ENCODE data around the gene DENND1C.

DENND1C gene

DNA sequence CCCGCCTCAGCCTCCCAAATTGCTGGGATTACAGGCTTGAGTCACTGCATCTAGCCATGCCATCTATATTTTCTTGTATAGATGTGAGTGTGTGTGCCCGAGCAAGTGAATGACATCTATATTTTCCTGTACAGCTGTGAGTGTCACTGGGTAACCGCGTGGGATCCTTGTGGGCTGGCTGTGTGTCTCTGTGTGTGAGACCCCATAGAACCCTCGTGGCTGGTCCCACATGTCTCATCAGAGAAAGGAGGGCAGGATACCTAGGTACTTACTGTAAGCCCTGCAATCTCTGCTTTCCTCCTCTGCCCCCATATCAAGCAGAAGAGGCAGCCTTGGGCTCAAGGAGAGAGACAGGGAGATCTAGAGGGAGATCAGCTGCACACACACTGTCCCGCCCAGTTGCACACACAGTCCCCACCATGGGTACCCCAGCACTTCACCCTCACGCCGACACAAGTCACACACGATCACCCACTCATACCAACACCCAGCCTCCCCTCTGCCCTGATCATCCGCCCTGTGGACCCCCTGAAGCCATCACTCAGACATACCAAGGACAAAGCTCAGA, 655 bp downstream of the DENND1C start:
- no peak for DNase-seq (ENCODE audit: low spot score)

DNA sequence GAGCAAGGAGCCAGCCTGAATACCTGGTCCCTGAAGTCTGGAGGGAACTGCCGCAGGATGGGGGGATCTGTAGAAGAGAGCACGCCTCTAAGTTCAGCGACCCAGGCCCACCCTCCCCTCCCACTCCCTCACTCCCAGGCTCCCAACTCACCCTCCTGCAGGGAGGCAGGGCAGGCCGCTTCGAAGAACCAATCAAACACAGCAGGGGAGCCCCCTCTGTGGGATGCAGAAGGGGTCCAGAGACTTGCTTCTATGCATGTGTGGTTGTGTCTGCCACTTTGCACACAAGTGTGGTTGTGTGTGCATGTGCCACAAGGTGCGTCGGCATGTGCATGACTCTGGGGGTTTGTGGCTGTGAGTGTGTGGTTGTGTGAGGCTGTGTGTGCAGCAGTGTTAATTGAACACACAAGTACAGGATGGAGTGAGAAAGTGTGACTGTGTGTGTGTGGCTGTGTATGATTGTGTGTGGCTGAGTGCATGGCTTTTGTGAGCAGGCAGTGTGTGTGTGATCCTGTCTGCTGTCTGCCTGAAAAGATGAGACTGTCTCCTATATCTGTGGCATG, 1.7 kb downstream of the DENND1C start:
- no peak for DNase-seq (ENCODE audit: low spot score)

DNA sequence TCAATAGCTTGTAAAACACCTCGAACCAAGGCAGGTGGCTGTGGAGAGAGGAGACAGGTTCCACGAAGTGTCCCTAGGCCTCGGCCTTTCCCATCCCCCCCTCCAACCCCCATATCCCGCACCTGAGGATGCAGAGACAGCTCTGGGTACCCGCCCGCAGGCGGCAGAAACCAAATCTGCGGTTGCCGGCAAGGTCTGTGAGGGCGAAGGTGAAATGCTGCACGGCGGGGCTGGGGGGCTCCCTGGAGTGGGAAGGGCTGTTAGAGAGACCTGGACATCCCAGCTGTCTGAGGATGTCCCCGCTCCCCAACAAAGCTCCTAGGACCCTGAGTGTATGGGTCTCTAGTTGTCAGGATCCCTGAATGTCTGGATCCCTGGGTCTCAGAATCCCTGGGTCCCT, 2.8 kb downstream of the DENND1C start:
- no peak for DNase-seq (ENCODE audit: low spot score)

DNA sequence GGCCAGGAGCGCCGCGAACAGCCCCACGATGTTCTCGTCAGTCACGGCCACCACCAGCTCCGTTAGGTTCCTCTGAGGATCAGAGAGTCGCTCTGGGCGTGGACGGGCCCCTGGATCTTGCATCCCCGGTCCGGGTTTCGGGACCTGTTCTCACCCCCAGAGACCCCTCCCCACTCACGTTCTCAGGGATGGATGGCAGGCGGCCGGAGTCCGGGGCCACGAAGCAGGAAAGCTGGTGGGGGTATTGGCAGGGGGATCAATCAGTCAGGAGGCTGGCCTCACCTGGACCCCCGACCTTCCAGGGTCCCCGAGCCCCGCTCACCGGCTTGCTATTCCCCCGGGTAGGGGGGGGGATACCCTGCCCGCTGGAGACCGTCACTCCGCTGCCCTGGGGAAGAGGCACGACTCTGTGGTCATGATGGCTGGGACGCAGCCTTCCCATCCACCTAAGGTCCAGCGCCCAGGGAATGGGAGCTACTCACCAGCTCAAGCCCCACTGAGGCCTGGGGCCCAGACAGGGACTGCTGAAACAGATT, 4.6 kb downstream of the DENND1C start:
- no peak for DNase-seq (ENCODE audit: low spot score)

DNA sequence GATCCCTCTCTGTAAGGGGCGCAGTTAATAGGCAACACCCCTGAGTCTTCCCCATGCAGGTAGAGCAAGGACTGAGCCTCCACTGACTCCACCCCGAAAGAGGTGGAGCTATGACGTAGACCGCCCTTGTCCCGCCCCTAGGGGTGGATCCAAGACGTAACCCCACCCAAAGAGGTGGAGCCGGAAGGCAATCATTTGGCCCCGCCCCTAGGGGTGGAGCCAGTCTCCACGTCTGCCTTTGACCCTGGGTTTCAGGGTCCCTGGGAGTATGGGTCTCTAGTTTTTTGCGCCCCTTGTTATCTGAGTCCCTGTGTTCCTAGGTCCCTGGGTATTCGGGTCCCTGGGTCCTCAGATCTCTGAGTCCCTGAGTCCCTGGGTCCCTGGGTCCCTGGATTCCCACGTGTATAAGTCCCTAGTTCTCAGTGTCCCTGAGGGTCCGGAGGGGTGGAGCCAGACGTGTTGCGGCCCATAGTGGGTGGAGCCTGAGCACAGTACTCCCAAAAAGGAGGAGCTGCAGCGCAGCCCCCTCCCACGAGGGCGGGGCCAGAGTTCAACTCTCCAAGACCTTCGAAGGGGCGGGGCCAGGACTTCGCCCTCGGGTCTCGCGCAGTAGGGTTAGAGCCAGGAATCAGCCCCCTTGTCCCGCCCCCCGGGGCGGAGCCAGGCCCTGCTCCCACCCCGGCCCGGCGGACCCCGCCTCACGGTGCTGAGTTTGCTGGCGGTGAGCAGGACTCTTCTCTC, 5.3 kb downstream of the DENND1C start:
- DNase-seq (ENCODE audit: low spot score): peak; percentile 74

DNA sequence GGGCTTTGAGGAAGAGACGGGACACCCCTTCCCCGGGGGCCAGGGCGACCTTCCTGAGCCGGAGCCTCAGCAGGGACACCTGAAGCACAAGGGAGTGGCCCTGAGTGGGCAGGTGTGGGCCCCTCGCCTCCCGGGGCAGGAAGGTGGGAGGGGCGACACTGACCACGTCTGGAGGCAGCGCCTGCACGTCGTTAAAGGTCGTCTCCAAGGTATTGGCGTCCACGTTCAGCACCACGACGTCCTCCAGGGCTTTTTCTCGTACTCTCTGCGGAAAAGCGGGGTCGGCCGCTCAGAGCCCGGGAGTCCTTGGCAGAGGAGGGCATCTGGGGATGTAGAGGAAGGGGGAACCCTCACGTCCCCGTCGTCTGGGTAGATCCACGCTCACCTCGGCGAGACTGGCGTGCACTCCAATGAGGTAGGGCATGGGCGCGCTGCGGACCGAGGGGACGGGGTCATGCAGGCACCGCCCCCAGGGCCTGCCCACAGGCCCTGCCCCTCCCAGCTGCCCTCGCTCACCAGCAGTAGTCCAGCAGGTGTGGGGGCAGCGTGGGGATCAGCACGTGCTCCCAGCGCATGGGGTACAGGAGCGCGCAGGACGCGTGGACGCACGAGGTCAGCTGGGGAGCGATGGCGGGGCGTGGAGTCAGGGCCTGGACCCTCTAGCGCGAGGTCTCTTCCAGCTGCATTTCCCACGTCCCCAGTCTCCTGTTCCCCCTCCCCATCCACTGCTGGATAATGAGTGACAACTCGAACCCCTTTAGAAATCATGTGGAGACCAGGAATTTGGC, 6.1 kb downstream of the DENND1C start:
- no peak for DNase-seq (ENCODE audit: low spot score)

DNA sequence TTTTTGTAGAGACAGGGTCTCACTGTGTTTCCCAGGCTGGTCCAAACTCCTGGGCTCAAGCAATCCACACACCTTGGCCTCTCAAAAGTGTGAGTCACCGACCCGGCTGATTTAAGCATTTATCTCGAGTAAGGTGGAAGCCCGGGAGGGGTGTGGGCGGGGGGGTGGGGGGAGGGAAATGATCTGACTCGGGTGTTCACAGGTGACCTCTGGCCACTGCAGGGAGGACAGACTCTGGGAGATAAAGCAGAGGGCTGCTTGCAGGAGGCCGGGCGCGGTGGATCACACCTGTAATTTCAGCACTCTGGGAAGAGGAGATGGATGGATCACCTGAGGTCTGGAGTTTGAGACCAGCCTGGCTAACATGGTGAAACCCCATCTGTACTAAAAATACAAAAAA, 7.9 kb downstream of the DENND1C start:
- no peak for DNase-seq (ENCODE audit: low spot score)

DNA sequence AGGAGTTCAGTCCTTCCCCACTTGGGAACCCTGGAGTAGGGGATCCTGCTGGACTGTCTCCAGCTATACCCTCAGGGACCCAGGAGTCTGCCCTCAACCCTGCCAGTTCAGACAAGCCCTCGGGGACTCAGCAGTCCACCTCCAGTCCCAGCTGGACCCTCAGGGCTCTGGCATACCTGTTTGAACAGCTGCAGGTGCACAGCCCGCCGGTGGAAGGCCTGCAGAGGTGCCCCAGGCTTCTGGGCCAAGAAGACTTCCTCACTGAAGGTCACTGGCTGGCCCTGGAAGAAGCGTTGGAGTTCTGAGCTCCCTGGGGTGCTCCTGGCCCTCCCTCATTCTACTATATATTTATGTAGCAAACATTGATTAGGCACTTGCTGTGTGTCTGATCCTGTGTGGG, 8.9 kb downstream of the DENND1C start:
- DNase-seq (ENCODE audit: low spot score): no peak

DNA sequence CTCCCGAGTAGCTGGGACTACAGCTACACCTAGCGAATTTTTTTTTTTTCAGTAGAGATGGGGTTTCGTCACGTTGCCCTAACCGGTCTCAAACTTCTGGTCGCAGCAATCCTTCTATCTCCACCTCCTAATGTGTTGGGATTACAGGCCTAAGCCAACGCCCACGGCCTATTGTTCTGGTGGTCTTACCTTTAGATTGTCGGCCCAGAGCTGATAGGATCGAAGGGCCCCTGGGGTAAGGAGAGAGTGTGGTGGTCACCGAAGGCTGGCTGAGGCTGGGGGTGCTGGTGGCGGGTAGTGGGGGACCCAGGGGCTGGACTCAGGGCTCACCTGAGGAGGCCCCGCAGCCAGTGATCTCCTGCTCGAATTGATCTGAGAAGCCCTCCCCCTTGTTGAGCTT, 10.5 kb downstream of the DENND1C start:
- DNase-seq (ENCODE audit: low spot score): no peak

DNA sequence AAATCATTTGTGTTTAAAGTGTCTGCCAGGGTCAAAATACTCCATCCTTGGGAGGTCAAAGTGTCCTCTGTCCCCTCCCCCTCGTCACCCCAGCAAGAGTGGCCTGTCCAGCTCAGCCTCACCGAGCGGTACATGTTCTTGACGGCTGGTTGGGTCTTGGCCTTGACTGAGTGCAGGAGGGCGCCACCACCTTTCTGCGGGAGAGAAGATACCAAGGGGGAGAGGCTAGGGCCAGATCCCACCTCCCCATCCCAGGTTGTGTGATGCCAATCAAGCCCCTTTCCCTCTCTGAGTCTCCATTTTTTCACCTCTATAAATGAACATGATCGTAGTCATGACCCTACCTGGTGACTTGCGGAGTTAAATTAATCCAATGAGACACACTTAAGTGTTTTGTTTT, 11.4 kb downstream of the DENND1C start:
- no peak for DNase-seq (ENCODE audit: low spot score)

DNA sequence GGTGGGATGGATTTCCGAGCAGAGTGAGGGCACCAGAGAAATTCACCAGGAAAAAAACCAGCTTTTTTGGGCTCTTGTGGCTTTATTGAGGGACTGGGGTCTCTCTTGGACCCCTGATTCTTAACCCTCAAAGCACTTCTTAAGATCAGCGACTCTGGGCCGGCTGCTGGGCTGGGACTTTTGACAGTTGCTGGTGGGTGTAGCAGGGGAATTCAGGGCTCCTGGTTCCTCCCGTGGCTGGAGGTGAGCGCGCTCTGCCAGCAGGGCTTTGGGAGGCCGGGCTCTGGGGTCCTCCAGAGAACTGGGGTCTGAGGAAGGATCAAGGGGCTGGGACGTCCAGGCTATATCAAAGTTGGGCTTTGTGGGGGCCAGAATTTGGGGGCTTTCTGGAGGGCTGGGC, 14.2 kb downstream of the DENND1C start:
- no peak for DNase-seq (ENCODE audit: low spot score)

DNA sequence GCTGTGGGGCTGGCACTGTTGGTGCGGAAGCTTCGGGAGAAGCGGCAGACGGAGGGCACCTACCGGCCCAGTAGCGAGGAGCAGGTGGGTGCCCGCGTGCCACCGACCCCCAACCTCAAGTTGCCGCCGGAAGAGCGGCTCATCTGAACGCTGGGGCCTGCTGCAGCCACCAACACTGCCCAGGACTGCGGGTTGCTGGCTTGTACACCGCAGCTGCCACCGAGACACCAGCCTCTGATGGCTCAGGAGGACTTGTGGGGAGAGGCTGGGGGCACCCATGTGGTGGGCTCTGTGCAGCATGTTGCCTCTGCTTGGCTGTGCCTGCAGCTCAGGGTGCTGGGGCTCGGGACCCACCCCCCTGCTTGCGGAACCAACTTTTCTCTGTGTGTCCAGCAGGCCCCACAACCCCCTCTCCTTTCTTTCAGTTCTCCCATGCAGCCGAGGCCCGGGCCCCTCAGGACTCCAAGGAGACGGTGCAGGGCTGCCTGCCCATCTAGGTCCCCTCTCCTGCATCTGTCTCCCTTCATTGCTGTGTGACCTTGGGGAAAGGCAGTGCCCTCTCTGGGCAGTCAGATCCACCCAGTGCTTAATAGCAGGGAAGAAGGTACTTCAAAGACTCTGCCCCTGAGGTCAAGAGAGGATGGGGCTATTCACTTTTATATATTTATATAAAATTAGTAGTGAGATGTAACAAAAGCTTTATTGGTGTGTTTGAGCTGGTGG, 14.9 kb downstream of the DENND1C start:
- no peak for DNase-seq (ENCODE audit: low spot score)

DNA sequence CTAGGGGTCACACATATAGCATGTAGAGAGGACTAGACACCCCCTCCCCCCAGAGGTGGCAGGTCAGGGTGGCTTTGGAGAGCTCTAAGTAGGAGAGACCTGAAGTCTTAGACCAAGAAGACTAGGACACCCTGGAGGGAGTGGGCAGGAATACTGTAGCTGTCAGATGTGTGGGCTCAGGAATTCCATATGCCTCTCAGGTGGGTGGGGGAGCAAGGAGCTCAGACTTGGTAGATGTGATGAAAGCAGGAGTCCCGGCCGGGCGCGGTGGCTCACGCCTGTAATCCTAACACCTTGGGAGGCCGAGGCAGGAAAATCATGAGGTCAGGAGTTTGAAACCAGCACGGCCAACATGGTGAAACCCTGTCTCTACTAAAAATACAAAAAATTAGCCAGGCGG, 15.9 kb downstream of the DENND1C start:
- no peak for DNase-seq (ENCODE audit: low spot score)

DNA sequence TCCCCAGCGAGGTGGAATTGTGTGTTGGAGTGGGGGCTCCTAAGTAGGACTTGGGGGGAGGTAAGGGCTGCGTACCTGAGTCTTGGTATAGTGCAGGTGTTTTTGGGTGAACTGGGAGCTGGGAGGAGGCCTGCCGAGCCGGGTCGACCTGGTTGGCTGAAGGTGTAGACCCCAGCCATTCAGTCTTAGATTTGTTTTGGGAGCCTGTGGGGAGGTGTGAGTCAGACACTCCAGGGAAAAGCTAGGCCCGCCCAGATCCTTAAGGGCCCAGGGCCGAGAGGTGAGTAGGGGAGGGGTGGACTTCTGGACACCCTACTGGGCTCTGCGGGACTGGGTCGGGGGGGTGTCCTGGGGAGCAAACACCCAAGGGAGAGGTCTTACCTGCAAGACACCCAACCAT, 16.6 kb downstream of the DENND1C start:
- no peak for DNase-seq (ENCODE audit: low spot score)

DNA sequence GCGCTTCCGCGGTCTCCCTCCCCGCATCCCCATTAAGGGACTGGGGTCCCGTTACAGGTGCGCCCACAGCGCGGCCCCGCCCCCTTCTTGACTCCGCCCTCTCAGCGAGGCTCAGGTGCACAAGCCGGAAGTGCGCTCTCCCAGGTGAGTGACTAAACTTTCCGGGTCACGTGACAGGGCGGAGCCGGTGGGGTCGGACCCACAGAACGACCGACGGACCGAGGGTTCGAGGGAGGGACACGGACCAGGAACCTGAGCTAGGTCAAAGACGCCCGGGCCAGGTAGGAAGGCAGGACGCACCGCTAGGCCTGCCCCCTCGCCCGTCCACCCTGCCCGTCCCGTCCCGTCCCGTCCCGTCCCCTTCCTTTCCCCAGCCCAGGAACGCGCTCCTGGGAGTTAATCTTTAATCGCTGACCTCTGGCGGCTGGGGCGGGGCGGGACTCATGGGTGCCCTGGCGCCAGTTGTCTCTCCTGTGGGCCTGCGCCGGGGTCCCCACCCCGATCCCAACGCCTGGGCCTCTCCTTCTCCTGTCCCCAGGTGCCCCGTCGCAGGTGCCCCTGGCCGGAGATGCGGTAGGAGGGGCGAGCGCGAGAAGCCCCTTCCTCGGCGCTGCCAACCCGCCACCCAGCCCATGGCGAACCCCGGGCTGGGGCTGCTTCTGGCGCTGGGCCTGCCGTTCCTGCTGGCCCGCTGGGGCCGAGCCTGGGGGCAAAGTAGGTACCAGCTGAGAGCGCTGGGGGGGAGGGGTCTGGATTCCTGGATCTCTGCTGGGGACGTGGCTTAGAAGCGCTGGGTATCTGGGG, 17.3 kb downstream of the DENND1C start, which contains the start of gene CRB3:
Gene CRB3, plus strand, starts transcription at position 202 of the 804 bp plus-strand sequence. Its CDS starts 431 bp downstream, at position 633.
- DNase-seq (ENCODE audit: low spot score): no peak

DNA sequence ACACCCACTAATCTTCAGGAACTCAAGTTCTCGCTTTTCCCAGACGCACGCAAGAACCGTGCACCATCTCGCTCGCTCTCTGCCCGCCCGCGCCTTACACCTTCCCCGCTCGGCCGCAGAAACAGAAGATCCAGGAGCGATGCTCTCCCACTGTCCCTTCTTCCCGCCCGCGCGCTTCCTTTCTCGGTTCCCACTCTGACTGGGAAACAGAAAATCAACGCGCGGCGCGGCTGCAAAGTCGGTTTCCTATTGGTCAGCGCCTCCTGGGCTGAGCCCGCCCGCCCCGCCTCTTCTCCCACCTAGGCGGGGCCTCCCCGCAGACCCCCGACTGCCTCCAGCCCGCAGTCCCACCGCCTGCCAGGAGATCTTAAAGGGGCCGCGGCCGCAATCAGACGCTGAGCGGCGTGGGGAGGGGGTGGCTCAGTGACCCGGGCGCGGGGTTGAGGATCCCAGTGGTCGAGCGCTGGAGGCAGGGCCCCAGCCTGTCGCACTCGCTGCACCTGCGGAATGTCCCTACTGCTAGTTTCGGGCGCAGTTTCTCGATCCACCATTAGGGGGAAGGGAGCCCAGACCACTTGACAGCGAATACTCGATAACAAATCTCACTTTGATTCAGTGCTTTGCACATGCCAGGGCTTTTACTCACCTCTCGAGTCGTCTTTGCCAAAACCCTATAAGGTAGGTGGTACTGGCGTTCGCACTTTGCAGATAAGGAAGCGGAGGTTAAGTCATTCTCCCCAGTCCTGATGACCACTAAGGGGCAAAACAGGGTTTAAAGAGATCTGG, 21.3 kb downstream of the DENND1C start:
- DNase-seq (ENCODE audit: low spot score): peak; percentile 99

DNA sequence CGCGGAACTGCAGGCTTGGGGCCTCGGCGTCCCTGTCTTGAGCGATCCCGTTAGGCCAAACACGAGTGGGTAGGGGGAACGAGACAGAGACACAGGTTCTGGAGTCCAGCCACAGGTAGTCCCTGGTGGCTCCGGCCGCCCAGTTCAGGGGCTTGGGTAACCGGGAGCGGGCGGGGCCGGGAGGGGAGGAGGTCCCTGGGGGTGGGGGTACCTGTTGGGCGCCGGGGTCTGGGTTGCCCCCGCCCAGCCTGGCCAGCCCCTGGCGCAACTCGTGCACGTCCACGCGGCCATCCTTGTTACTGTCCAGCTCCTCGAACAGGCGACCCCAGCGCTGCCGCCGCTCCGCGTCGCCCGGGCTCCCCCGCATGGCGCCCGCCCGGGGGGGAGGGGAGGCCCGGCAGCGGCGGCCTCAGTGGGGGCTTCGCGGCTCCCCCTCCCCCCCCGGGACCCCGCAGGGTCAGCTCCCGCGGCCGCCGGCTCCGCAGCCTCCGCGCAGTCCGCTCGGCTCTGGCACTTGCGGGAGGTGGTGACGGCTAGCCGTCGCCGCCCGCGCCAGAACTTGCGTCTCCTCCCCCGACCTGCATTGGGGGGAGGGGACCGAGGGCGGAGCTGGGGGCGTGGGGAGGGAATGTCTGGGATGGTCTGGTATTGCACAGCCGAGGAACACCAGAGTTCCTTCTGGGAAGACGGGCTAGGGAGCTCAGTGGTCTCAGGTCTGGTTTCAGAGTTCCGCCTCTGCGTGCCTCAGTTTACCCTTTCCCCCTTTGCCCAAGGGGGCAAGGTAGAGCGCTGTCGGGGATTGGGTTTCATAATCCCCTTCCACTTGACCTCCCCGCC, 22.1 kb downstream of the DENND1C start, which contains the start of gene SLC25A23:
Gene SLC25A23, minus strand, starts transcription at position 531 of the 837 bp plus-strand sequence. Its CDS starts 164 bp downstream, at position 367.
- DNase-seq (ENCODE audit: low spot score): peak; percentile 90

DNA sequence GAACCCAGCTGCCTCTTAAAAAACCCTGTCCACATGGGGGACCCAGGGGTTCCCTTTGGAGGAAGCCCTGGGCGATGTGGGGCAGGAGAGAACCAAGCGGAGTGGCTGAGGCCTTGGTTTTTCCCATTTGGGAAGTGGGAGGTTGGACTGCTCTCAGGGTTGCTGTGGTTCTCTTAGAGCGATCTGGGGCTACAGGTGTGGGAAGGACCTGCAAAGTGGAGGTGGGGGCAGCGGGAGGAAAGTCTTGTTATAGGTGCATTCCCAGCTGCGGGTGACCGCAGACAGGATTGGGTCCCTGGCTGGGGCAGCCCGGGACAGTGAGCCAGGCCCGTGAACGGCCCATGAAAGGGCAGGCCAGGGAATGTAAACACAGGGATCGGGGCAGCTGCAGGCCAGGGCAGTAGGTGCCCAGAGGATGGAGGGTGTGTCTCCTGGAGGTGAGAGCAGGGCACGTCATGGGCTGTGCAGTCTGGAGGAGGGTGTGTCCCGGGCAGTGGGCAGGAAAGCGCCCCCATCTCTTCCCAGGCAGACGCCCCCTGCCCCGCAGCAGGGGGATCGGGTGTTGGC, 22.8 kb downstream of the DENND1C start:
- no peak for DNase-seq (ENCODE audit: low spot score)
